HG03135 (cell line): ENCODE measurements around the gene ZNF100.
"Not testable (repeated sequence)": the region's sequence is repeated elsewhere in the genome, so short reads cannot be mapped to it uniquely, and the experiment has no call there.

Source experiments
- ATAC-seq: cut with Tn5 transposase; IDR thresholded peaks from one replicate; pipeline ENCODE4 v1.9.1; 2021; ENCODE audit warnings: mild to moderate bottlenecking, moderate library complexity; ENCODE audit not compliant: unreplicated experiment

ZNF100 gene

GRCh38 chr19:21705393-21705792, 62.0 kb downstream of the ZNF100 start:
- ATAC-seq: no peak

DNA sequence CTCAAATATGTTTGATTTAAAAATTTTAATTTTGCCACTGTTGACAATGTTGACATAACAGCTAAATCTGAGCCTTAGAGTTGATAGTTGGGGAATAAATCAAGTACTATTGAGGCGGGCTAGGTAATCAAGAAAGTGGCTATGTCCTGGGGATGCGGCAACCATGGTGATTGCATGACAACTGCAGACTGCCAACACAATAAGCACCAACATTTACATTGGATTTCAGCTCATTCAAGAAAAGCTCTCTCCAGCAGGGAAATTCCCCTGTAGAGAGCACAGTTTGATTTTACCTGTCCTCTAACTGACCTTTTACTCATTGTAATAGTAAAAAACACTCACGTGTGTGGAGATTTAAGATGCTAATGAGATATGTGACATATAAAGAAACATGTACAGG, 63.1 kb downstream of the ZNF100 start:
- ATAC-seq: no peak

DNA sequence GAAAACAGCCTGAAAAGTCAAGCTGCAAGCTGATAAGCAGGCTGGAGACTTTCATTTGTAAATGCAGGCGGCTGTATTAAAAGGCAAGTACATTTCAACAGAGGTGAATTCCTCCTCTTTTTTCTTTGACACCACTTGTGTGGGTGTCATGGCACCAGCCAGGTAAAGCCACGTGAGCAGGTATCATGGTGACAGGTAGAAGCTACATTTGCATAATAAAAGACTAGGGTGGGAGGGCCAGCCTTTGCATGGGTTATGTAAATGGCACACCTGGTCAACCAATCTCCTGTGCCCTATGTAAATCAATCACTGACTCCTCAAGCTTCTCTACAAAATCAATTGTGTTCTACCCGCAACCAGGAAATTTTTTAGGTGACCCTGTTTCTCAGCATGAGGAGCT, 68.2 kb downstream of the ZNF100 start:
- ATAC-seq: no peak

DNA sequence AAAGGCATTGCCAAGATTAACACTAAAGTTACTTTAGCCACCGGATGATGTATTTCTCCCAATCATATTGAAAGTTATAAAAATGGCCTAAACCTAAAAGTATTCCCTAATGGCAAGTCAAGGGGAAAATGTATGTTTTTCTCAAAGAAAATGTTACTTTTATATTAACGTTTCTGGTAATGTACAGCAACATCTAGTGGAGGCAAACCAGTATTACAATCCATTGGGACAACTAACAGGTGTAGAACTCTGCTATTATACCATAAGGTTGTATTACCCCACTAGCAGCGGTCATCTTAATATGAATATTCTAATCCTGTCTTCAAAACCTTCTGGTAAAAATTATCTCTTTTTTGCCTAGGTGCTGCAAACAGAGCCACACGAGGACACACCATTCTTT, 69.2 kb downstream of the ZNF100 start:
- ATAC-seq: no peak

DNA sequence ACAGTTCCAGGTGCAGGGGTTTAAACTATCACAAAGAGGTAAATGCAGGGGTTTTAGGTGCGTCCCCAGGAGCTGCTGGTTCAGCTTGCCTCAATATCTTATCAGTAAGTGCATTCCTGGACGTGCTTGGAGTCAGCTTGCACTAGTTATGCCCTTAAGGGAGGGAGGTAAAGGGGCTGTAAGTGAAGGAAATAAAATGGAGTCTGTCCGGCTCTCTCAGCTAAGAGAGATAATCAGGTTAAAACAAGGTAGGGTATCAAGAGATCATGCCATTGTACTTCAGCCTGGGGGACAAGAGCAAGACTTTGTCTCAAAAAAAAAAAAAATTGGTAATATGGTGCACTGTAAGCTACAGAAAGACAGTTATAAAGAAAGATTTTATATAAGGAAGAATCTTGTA, 69.7 kb downstream of the ZNF100 start:
- ATAC-seq: no peak

DNA sequence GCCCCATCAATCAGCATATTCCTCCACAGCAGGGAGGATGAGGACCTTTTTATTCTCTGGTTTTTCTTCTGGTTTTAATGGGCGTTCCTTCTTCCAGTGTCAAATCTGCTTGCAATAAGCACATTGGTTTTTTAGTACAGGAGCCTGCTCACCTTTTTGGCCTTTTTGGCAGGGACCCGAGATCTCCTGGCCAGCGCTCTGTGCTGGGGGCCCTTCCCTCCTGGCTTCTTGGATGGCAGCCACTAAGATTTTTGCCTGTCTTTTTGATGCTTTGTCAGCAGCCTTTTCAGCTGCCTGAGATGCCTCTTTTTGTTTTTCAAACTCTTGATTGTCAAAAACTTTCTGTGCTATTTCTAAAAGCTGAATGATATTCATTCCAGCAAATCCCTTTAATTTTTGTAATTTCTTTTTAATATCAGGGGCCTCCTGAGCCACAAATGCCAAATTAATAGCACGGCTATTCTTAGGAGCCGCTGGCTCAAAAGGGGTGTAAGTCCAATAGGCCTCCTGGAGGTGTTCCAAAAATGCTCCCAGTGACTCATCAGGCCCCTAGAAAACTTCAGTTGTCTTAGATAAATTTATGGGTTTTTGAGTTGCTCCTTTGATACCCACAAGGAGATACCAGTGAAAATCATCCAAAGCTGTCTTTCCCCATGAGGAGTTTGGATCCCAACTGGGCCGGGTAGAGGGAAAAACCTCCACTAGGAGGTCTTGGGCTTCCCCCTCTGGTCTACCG, 73.0 kb downstream of the ZNF100 start:
- no peak for ATAC-seq

GRCh38 chr19:21693399-21693798, 74.0 kb downstream of the ZNF100 start:
- ATAC-seq: no peak

GRCh38 chr19:21691661-21692060, 75.7 kb downstream of the ZNF100 start:
- ATAC-seq: no peak

DNA sequence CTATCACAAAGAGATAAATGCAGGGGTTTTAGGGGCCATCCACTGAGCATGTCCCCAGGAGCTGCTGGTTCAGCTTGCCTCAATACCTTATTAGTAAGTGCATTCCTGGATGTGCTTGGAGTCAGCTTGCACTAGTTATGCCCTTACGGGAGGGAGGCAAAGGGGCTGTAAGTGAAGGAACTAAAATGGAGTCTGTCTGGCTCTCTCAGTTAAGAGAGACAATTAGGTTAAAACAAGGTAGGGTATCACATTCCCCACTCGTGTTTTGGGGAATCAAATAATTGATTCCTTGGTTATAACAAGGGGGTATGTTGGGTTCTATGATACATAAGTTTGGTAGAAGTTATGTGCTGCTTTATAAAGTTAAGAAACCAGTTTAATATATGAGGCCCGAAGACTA, 78.9 kb downstream of the ZNF100 start:
- ATAC-seq: no peak

GRCh38 chr19:21680671-21681070, 86.7 kb downstream of the ZNF100 start:
- ATAC-seq: no peak

DNA sequence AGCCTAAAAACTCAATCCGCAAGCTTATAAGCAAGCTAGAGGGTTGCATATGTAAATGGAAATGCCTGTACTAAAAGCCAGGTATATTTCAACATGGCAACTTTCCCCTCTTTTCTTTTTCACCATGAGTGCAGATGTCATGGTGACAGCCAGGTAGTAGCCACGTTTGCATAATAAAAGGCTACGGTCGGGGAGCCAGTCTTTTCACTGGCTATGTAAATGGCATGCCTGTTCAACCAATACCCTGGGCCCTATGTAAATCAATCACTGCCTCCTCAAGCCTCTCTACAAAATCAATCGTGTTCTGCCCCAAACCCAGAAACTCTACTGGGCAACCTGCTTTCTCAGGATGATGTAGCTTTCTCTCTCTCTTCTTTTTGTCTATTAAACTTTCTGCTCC, 87.4 kb downstream of the ZNF100 start:
- no peak for ATAC-seq

- ATAC-seq: no peak
Measured at GRCh38 chr19:21677696-21678418, 89.5 kb downstream of the ZNF100 start.

DNA sequence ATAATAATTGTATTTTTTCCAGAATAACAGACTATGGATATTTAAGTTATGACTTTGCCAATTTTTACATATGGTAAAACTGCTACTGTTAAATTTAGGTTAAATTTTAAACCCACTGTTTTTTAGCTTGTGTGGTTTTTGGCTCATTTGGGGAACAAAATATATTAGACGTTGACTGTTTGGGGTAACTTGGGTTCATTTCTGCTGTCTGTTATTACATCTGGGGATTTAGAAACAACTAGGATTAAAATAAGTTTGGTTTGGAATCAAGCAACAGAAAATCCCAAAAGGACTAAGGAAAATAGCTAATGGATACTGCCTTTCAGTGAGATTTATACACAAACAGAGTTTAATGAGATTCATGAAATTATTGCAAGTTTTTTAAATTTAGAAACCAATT, 92.9 kb downstream of the ZNF100 start:
- no peak for ATAC-seq

- not testable (repeated sequence) for ATAC-seq
Measured at GRCh38 chr19:21673479-21673878, 93.9 kb downstream of the ZNF100 start.
